Measurements from ENCODE around the gene ZNF24.

Gene ZNF24

GRCh38 chr18:35289293-35289692 lies 54.9 kb downstream of the ZNF24 start:
- H3K27me3 ChIP-seq (ENCODE audit: control insufficient read depth, insufficient read depth, low read length): no peaks in the 10 kb centered on the region
- H3K4me1 ChIP-seq (ENCODE audit: control insufficient read depth, insufficient read depth, low read length): peaks cover 12% of the 10 kb centered on the region
- H3K36me3 ChIP-seq (ENCODE audit: insufficient read depth, low read length): peaks cover 8% of the 10 kb centered on the region
- peak overlapping the region; percentile 88 for H3K4me2 ChIP-seq (ENCODE audit: low read length)
- peak overlapping the region; percentile 97 for H3K9ac ChIP-seq (ENCODE audit: low read depth, low read length)
- H3K9me3 ChIP-seq (replicated peaks; ENCODE audit: low read length): no peaks in the 10 kb centered on the region
- H3K4me3 ChIP-seq (ENCODE audit: low read length): peak overlapping the region; percentile 91

DNA sequence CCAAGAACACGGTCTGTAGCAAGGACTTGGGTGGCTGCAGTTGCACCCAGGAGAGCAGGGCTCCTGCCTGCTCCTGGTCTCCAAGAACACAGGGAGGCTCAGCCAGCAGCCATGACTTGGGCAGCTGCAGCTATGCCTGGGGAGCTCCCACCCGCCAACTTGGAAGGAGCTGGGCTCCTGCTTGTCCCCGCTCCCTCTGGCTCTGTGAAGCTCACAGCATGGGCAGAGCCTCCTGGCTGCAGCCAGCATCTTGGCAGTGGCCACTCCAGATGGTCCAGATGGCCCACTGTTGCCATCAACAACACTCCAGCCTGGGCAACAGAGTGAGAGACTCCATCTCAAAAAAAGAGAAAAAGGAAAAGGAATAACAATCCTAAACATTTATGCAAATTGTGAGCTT lies 59.4 kb downstream of the ZNF24 start:
- Histone ChIP-seq H3K9ac (ENCODE audit: low read depth, low read length) (no peak overlapping the region), H3K36me3 (ENCODE audit: insufficient read depth, low read length) (no peaks in the 10 kb centered on the region), H3K9me3 (replicated peaks; ENCODE audit: low read length) (no peaks in the 10 kb centered on the region), H3K4me3 (ENCODE audit: low read length) (no peak overlapping the region), H3K27me3 (ENCODE audit: control insufficient read depth, insufficient read depth, low read length) (no peaks in the 10 kb centered on the region), H3K4me1 (ENCODE audit: control insufficient read depth, insufficient read depth, low read length) (peaks cover 20% of the 10 kb centered on the region), H3K4me2 (ENCODE audit: low read length) (no peak overlapping the region)

DNA sequence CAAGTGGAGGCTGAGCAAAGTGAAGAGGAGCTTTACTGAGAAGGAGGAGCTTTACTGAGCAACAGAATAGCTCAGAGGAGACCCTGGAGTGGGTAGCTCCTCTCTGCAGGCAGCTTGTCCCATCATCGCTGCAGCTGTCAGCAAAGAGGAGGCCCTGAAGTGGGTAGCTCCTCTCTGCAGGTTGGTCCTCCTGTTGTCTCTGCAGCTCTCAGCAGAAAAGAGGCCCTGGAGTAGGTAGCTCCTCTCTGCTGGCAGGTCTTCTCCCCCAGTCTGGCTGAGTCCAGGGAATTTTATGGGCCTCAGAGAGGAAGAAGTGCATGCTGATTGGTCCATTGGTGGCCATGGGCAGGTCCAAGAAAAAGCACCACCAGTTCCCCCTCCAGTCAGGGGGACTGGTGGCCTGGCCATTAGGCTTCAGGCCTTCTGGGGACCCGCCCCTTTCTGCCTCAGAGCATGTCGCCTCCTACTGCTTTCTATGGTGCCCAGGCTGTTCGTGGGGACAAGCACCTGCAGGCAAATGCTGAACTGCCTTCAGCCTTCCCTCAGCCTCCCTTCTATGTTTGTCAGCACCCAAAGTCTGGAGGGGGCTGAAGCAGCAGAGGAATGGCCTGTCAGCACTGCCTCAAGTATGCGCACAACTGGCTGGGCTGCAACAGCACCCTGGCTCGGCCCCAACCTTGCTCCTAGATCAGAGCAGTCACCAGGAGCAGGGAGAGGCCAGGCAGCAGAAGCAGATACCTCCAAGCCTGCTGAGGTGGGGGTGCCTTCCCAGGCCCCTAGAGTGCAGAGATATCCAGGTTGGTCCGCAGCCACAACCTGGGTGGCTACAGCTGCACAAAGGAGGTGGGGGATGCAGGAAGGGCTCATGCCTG lies 60.1 kb downstream of the ZNF24 start:
- H3K36me3 ChIP-seq (ENCODE audit: insufficient read depth, low read length): peaks cover 2% of the 10 kb centered on the region
- no peak overlapping the region for H3K4me2 ChIP-seq (ENCODE audit: low read length)
- H3K4me1 ChIP-seq (ENCODE audit: control insufficient read depth, insufficient read depth, low read length): peaks cover 17% of the 10 kb centered on the region
- H3K9me3 ChIP-seq (replicated peaks; ENCODE audit: low read length): no peaks in the 10 kb centered on the region
- H3K9ac ChIP-seq (ENCODE audit: low read depth, low read length): no peak overlapping the region
- H3K4me3 ChIP-seq (ENCODE audit: low read length): no peak overlapping the region
- no peaks in the 10 kb centered on the region for H3K27me3 ChIP-seq (ENCODE audit: control insufficient read depth, insufficient read depth, low read length)

GRCh38 chr18:35282353-35282752 lies 61.9 kb downstream of the ZNF24 start:
- H3K27me3 ChIP-seq (ENCODE audit: control insufficient read depth, insufficient read depth, low read length): no peaks in the 10 kb centered on the region
- H3K36me3 ChIP-seq (ENCODE audit: insufficient read depth, low read length): peaks cover 3% of the 10 kb centered on the region
- peak overlapping the region; percentile 13 for H3K4me3 ChIP-seq (ENCODE audit: low read length)
- H3K4me2 ChIP-seq (ENCODE audit: low read length): peak overlapping the region; percentile 57
- H3K9me3 ChIP-seq (replicated peaks; ENCODE audit: low read length): no peaks in the 10 kb centered on the region
- no peak overlapping the region for H3K9ac ChIP-seq (ENCODE audit: low read depth, low read length)
- peaks cover 15% of the 10 kb centered on the region for H3K4me1 ChIP-seq (ENCODE audit: control insufficient read depth, insufficient read depth, low read length)
